ENCODE data around the gene NDUFA13. TPM values are rescaled to one million over a fixed set of nuclear protein-coding genes. Genes with fewer than 3 reads are reported as not detected.

NDUFA13 gene
- total RNA-seq, 1 experiment from 2014 or later, result 157 TPM

DNA sequence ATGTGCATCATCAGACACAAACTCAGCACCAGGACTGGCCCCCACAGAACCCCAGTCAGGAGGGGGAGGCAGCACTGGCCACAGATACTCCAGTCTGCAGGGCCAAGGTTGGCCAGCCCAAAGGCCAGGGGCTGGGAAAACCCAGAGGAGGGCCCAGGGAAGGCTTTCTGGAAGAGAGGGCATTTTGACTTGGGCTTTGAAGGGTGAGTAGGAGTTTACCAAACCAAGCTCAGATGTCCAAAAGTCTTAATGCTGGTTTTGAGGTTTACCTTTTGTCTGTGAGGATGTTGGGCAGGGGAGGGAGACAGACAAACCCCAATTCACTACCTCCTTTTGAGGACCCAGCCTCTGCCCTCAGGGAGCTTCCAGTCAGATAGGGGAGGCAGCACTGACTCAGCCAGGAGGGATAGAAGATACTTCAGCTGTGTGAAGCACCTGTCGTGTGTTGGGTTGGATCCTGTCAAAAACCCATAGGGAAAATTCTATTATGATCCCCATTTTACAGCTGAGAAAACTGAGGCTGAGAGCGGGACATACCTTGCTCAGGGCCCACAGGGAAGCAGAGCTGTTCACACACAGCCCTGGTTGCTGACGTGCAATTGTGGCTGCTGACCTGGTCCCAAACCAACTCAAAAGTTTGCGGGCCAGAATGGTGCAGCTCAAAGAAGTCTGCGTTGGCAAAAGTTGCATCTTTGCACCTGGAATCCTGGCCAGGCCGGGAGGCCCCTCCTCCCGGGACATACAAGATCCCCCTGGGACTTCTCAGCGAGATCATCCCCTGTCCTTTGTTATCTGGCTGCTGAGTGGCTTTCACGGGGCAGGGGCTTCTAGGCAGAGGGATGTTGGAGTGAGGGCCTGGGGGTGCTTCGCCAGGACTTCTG lies 35.2 kb downstream of the NDUFA13 start:
- in situ Hi-C loops (cut with HindIII; ENCODE audit: low pct_unique_long_range_greater_than_20kb, low sequenced_read_pairs), result no loop called here
- DNase-seq (ENCODE audit: low read depth, low spot score), result no peak

DNA sequence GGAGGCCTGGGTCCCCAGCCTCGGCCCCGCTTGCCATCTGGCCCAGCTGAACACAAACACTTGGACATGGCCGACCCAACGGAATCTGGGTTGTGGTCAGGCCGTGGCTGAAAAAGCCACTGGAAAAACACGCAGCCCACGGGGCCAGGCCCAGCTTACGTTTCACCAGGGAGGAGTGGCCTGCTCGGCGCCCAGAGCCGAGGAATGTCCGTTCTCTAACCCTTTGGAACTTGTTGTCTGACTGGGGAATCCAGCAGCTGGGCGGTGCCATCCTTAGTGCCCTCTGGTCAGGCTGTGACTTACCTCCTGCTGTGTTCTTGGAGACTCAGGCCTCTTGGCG lies 35.8 kb downstream of the NDUFA13 start:
- no peak for DNase-seq (ENCODE audit: low read depth, low spot score)

DNA sequence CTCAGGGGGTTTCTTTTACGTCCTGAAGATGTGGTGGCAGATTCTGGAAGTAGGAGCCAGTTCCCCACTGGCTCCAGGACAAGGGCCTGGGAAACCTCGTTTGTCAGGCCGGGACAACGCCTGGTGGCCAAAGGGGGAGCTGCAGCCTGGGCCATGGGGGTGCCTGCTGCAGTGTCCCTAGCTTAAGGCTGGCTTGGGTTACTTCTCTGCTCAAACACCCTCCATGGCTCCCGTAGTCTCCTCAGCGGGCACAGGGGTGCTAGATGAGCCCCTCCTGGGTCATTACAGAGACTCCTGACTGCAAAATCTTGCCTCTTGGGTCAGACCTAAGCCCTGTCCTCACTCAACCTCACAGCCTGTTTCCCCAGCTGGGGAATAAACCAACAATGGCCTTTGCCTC lies 36.8 kb downstream of the NDUFA13 start:
- peak; percentile 26 for DNase-seq (ENCODE audit: low read depth, low spot score)
- in situ Hi-C loops (cut with HindIII; ENCODE audit: low pct_unique_long_range_greater_than_20kb, low sequenced_read_pairs), result no loop called here

More for the DNA sequence above, 35.8 kb downstream of the NDUFA13 start:
- in situ Hi-C loops (cut with HindIII; ENCODE audit: low pct_unique_long_range_greater_than_20kb, low sequenced_read_pairs), result no loop called here

DNA sequence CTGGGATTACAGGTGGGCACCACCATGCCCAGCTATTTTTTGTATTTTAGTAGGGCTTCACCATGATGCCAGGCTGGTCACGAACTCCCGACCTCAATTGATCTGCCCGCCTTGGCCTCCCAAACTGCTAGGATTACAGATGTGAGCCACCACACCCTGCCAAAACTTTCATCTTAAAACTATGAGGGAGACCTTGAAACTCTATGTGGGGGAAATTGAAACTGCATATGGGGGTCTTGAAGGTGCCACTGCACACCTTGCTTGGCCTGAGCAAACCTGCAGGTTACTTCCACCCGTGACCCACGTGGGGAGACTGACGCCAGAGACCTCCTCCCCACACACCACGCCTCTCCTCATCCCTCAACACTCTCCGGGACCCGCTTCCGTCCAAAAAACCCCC lies 37.6 kb downstream of the NDUFA13 start:
- no peak for DNase-seq (ENCODE audit: low read depth, low spot score)
- in situ Hi-C loops (cut with HindIII; ENCODE audit: low pct_unique_long_range_greater_than_20kb, low sequenced_read_pairs), result no loop called here

DNA sequence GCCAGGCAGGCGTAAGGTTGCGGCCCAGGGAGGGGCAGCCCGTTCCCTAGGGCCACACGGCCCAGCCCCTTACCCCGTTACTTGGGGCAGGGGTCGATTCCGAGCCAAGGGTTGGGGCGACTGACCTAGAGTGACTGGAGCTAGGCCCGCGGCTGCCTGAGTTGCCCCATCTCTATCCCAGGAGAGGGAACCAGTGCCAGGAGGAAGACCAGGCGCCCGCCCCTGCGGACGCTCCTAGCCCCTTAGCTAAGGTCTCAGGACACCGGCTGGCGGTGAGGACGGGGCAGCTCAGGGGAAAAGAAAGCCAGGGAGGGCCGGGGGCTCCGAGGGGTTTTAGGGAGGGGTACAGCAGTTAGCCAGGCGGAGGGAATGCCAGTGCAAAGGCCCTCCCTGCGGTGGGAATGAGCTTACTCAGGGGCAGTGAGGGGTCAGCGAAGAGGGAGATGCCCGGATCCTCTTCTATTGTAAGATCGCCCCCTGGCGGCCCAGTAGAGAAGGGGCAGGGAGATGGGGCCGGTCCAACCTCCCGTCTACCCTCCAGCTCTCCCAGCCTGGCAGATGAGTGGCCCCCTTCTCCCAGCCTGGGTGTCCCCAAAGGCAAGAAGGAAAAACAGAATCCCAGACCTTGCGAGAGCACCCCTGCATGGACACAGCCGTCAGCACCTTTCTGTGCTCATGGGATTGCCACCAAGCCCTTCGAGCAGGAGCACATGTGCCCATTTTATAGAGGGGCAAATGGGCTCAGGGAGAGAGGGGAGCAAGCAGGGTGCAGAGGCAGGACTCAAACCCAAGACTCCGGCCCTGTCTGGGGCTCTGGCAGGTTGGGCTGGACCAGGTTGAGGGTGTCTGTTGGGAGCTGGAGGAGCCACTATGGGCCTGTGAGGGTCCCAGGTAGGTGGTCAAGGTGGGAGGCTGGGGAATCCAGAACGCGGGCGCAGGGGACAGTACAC lies 38.3 kb downstream of the NDUFA13 start:
- in situ Hi-C loops (cut with HindIII; ENCODE audit: low pct_unique_long_range_greater_than_20kb, low sequenced_read_pairs), result no loop called here
- peak; percentile 51 for DNase-seq (ENCODE audit: low read depth, low spot score)

DNA sequence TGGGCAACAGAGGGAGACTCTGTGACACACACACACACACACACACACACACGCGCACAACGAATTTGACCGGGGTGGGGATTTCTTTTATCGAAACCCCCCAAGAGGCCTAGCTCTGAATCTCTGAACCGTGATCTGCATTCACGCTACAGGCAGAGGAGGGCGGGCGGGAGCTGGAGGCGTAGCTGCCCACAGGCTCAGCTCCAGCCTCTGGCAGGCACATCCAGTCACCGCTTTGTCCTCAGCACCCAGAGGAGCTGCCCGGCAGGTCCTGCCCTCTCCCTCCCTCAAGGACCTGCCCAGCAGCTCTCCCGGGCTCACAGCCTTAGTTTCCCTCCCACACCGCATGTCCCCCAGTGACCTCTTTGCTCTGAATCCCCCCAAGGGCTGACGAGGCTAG lies 42.0 kb downstream of the NDUFA13 start:
- in situ Hi-C loops (cut with HindIII; ENCODE audit: low pct_unique_long_range_greater_than_20kb, low sequenced_read_pairs), result no loop called here
- DNase-seq (ENCODE audit: low read depth, low spot score), result no peak

DNA sequence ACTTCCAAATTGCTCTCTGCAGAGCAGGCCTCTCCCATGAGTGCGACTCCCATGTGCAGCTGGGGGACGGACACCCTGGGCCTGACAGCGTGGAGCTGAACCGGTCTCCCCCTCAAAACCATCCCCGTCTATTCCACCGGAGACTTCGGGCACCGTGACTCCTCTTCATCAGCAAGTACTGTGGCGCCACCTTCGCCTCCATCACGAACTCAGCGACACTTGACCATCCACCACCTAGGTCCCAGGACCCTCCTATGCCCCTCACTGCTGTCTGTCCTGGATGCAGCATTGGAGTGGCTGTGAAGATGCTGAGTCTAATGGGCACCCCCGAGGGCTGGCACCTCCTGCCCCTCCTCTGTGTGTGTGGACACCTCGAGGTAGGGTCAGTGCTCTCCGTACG lies 42.6 kb downstream of the NDUFA13 start:
- DNase-seq (ENCODE audit: low read depth, low spot score), result no peak
- in situ Hi-C loops (cut with HindIII; ENCODE audit: low pct_unique_long_range_greater_than_20kb, low sequenced_read_pairs), result no loop called here

DNA sequence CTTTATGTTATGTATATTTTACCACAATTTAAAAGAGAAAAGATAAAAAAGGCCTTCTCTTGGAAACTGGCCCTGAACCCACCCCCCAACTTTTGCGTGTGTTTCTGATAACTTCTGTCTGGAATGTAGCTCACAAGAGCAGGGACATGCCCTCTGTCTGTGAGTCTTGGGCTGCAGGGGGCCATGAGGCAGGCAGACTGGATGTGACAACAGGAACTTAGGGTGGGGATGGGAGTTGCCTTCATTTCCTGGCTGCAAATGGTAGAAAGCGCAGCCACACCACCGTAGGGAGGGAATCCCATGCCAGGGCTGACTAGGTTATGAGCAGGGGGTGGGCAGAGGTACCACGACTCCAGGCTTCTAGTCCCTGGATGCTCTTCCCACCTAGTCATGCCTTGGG lies 43.9 kb downstream of the NDUFA13 start:
- DNase-seq (ENCODE audit: low read depth, low spot score), result no peak
- in situ Hi-C loops (cut with HindIII; ENCODE audit: low pct_unique_long_range_greater_than_20kb, low sequenced_read_pairs), result no loop called here

DNA sequence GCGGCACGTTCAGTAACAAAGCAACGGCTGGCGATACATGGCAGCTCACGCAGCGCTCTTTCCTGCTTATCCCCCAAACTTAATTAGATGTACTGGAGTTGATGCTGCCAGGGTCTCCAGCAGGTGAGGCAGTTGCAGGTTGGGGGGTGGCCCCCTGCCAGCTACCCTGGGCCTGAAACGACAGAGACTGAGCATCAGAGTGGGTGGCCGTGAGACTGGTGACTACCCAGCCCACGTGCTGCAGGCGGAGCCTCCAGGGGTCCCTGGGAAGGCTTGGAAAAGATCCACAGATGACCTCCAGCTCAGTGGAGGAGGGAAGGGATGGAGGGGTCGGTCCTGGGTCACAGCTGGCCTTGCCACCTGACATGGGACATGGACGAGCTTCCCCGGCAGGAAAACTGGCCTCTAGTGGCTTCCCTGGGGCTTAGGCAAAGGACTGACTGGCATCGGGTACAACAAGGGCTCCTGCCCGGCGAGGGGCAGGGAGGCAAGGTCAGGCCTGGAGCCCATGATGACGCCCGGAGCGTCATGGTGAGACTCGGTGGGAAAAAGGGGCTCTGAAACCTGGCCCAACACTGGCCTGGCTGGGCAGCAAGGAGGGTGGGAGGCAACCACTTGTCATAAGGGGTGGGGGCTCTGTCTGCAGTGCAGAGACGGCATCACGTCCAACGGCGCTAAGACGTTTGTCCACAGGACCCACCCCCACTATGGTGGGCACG lies 46.1 kb downstream of the NDUFA13 start:
- in situ Hi-C loops (cut with HindIII; ENCODE audit: low pct_unique_long_range_greater_than_20kb, low sequenced_read_pairs), result no loop called here

DNA sequence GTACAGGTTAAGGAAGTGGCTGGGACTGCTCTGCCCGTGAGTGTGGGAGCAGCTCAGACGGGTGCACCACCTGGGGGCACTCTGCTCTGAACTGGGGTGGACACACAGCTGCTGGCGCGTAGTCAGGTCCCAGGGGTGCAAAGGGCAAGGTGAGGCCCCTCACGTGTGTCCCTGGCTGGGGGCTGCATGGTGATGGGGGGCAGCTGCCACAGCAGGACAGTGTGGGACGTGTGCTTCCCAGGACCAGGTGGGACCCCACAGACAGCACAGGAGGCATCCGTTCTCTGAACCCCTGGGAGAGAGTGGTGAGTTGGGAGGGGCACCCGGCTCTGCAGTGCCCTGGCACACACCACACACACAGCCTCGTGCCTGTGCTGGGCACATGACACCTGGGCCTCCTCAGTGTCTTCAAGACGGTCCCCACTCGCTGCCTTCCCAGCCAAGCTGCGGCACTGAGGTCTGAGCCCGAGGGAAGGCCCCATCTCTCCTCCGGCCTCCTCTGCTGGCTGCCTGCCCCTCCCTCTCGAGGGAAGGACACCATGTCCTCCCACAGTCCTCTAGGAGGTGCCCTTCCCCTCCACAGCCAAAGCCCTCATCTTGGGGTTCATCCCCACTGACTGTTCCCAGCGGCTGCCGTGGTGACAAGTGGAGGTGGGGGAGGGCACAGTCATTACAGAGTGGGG lies 46.8 kb downstream of the NDUFA13 start:
- no peak for DNase-seq (ENCODE audit: low read depth, low spot score)
- in situ Hi-C loops (cut with HindIII; ENCODE audit: low pct_unique_long_range_greater_than_20kb, low sequenced_read_pairs), result no loop called here

More for the DNA sequence above, 46.1 kb downstream of the NDUFA13 start:
- DNase-seq (ENCODE audit: low read depth, low spot score), result no peak

DNA sequence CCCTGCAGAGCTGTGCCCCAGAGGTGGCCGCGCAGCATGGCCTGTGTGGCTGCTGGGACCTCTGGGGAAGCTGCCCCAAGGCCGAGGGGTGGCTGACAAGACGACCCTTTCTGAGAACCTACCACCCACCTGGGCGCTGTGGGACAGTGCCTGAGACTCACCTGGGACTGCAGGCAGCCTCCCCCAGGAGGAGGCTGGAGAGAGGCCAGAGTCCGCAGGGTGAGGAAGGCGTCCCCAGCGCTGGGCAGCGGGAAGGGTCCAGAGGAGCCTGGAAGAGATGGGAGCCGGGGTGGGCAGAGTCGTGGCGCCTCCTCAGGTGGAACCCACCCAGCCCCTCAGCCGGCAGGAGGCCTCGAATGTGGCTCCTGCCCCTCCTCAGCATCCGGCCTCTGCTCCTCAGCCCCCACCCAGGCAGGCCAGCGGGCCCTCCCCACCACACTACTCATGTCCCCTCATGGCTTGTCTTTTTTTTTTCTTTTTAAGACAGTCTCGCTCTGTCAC lies 47.4 kb downstream of the NDUFA13 start:
- no peak for DNase-seq (ENCODE audit: low read depth, low spot score)
- in situ Hi-C loops (cut with HindIII; ENCODE audit: low pct_unique_long_range_greater_than_20kb, low sequenced_read_pairs), result no loop called here

DNA sequence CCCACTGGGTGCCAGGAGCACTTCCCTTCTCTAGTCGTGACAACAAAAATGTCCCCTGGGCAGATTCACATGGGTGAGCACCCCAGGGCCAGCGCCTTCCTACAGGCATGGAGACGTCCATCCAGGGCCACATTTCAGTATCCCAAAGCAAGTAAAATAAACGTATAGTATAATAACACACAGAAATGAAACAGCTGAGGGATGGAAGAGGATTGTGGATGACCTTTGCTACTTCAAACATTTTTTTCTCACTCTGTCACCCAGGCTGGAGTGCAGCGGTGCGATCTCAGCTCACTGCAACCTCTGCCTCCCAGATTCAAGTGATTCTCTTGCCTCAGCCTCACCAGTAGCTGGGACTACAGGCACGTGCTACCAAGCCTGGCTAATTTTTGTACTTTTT lies 50.3 kb downstream of the NDUFA13 start:
- in situ Hi-C loops (cut with HindIII; ENCODE audit: low pct_unique_long_range_greater_than_20kb, low sequenced_read_pairs), result no loop called here
- DNase-seq (ENCODE audit: low read depth, low spot score), result no peak

DNA sequence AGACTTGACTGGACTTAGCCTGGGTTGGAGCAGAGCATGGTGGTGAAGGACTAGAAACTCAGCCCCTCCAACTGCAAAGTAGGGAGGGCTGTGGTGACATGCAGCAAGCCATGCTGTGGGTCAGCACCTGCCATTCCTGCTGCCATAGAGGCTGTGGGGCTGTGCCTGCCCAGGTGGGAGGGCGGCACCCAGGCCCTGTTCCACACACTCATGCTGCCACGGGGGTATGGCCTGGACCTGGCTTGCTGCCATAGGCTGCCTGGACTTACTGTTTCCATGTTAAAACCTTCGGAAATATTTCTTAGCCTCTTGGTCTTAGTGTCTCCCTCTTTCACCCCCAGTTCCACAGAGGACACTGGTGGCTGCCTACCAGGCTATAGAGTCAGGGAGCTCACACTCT lies 51.4 kb downstream of the NDUFA13 start:
- in situ Hi-C loops (cut with HindIII; ENCODE audit: low pct_unique_long_range_greater_than_20kb, low sequenced_read_pairs), result no loop called here
- no peak for DNase-seq (ENCODE audit: low read depth, low spot score)

DNA sequence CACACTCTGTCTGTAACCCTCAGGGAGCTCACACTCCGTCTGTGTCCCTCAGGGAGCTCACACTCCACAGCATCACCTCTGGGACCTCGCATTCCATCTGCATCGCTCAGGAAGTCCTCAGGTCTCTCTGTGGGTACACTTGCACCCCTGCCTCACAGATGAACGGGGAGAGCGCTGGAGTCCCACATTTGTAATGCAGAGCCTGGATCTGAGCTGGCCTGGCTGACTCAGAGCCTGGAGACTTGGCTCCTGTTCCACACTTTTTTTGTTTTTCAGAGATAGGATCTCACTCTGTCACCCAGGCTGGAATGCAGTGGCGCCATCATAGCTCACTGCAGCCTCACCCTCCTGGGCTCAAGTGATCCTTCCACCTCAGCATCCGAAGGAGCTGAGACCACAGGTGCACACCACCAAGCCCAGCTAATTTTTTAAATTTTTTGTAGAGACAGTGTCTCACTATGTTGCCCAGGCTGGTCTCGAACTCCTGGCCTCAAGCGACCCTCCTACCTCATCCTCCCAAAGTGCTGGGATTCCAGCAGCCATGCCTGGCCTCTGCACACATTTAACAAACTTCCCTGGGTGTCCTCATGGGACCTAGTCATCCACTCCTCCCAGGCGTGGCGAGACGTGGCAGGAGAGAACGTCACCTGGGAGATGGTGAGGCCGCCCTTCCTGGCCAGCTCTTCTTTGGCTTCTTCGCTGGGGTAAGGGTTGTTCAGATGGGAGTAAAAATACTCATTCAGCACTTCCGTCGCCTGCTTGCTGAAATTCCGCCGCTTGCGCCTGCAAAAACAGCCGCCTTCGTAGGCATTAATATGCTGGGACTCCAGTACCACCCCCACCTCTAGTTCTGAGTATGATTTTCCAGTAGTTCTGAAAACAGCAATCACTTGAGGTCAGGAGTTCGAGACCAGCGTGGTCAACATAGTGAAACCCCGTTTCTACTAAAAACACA lies 53.1 kb downstream of the NDUFA13 start:
- DNase-seq (ENCODE audit: low read depth, low spot score), result no peak
- in situ Hi-C loops (cut with HindIII; ENCODE audit: low pct_unique_long_range_greater_than_20kb, low sequenced_read_pairs), result no loop called here

DNA sequence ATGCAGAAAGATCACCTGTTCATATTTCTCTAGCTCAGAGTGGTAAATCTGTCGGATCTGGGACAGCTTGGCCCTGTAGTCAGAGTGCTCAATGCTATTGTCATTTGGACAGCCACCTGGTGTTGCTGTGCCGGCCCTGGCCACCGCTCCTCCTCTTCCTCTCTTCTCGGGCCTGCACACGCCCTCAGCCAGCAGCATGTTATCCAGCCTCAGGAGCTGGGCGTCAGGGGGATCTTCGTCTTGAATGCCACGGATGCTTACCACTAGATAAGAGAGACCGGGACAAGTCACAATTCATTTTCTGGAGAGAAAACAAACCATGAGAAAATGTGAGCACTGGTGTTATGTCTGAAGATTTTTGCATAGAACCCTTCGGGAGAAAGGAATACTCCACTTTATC lies 54.5 kb downstream of the NDUFA13 start:
- DNase-seq (ENCODE audit: low read depth, low spot score), result no peak
- in situ Hi-C loops (cut with HindIII; ENCODE audit: low pct_unique_long_range_greater_than_20kb, low sequenced_read_pairs), result no loop called here

DNA sequence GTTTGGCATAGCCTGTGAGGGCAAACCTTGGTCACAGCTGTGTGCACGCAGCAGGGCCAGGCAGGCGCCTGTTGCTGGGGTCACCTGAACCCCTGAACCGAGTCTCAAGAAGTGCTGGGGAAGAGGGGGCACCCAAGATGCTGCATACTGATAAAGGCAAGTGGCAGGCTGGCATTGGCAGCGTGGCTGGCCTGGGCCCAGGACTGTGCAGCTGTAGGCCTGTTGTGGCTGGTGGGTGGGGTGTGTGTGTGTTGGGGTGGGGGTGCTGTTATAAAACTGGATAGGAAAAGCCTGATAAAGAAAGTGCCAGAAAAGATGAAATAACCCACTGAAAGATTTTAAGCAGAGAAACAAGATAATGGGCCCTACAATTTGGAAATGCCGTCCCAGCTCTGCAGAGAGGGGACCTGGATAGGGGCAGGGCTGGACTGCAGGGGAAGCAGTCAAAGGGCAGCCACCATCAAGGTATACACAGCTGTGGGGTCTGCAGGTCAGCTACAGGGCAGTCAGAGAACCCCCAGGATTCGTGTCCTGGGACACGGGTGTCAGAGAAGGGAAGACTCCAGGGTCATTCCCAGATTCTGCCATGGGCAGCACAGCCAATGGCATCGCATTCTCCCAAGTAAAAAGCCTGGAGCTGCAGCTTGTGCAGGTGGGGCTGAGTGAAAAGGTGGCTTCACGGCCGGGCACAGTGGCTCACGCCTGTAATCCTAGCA lies 55.2 kb downstream of the NDUFA13 start:
- in situ Hi-C loops (cut with HindIII; ENCODE audit: low pct_unique_long_range_greater_than_20kb, low sequenced_read_pairs), result no loop called here
- DNase-seq (ENCODE audit: low read depth, low spot score), result no peak

Data from SK-MEL-5 (cell line).